Amniotic epithelial cell (primary cell): Measurements from ENCODE around the gene LHFPL6.

Experiments
- DNase-seq: peaks from one replicate; pipeline ENCODE4 v3.0.0-alpha.2; 2010; ENCODE audit warnings: low read depth

Gene LHFPL6

DNA sequence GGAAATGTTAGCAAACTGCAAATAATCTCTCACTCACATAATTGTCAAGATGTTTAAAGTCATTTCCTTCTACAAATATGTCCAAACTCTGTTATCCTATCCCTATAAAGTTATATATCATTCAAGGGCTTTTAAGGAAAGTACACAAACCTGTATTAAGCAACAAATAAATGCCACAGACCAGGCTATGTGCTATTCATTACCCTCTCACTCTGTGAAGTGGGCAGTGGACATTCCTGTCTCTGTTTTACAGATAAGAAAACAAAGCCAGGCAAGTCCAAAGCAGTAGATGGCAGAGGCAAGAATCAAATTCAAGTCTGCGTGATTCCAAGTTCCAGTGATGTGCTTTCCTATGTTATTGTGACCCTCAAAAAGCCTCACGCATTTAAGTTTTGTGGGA is 140.6 kb downstream of the LHFPL6 start:
- peak; percentile 88 for DNase-seq

DNA sequence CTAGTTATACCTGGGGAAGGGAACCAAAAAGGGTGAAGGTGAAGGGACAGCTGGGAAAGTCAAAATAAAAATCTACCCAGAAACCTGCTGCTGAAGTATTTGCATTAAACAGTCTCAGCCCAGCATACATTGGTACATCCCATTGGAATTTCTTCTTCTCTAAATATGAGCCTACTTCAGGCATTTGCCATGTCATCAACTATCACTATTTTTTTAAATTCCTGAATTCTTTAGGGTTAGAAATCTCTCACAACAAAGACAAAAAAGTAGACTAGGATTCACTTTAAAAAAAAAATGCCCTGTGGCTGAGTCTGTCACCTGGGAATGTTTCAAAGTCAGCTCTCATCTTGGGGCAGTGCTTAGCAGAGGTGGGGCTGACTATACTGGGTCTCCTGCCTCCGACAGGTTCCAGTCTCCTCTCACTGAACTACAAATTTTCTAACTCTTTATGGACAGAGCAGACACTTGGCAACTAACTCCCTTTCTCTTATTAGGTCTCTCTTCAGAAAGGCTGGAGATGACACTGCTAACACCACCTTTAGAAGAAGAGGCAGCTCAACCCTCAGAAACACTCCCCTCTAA is 141.2 kb downstream of the LHFPL6 start:
- DNase-seq, result no peak

DNA sequence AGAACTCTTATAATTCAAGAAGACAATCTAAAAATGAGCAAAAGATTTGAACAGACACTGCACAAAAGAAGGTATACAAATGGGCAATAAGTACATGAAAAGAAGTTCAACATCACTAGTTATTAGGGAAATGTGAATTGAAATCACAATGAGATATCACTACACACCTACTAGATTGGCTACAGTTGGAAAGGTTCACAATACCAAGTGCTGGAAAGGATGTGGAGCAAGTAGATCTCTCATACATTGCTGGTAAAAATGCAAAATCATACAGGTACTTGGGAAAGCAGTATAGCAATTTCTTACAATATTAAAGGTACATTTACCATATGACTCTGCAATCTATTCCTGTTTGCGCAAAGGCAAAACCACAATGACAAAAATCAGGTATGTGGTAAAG is 145.7 kb downstream of the LHFPL6 start:
- no peak for DNase-seq

- DNase-seq, result peak; percentile 79
Observed at GRCh38 chr13:39455521-39456175, 147.3 kb downstream of the LHFPL6 start.

GRCh38 chr13:39452834-39453233 is 150.2 kb downstream of the LHFPL6 start:
- no peak for DNase-seq

DNA sequence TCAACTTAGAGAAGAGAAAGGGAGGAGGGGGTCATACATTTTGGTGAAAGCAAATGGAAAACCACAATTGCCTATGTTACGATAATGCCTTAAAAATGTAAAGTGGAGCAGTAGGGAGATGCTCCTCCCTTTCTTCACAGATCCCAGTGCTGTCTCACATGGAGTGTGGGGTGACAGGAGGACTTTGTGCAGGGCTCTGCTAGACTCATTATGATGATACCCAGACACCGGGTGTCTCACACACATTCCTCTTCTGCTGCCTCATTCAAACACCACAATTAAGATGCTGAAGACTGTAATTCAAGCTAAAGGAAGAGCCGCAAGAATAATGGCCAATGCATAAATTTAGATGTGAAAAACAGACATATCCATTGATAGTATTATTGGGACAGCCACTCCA is 150.6 kb downstream of the LHFPL6 start:
- DNase-seq, result peak; percentile 69

DNA sequence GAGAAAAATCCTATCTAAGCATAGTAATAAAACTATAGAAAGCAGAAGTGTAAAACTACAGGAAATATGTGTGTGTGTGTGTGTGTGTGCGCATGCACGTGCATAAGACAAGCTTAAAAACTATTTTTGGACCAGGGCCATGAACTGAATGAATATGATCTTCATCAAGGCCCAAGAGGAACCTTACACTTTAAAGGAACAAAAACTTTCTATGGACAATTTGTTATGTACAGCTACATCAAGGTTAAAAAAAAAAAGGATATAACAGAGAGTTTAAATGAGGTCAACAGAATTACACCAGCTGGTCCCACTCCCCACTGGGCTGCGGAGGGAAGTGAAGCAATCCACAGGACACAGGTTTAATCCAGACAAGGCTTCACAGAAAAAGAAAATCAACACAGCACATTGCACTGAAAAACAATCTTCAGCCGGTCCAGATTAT is 151.1 kb downstream of the LHFPL6 start:
- DNase-seq, result peak; percentile 83

- DNase-seq, result peak; percentile 68
Observed at GRCh38 chr13:39451301-39451700, 151.7 kb downstream of the LHFPL6 start.

GRCh38 chr13:39450176-39450575 is 152.8 kb downstream of the LHFPL6 start:
- no peak for DNase-seq

- DNase-seq, result no peak
Observed at GRCh38 chr13:39448834-39449233, 154.2 kb downstream of the LHFPL6 start.

GRCh38 chr13:39446865-39447264 is 156.1 kb downstream of the LHFPL6 start:
- DNase-seq, result no peak

- DNase-seq, result no peak
Observed at GRCh38 chr13:39444866-39445265, 158.1 kb downstream of the LHFPL6 start.

GRCh38 chr13:39433651-39434050 is 169.3 kb downstream of the LHFPL6 start:
- no peak for DNase-seq

GRCh38 chr13:39432196-39432595 is 170.8 kb downstream of the LHFPL6 start:
- DNase-seq, result no peak

- peak; percentile 57 for DNase-seq
Observed at GRCh38 chr13:39422845-39423565, 180.0 kb downstream of the LHFPL6 start.

- no peak for DNase-seq
Observed at GRCh38 chr13:39419876-39420275, 183.1 kb downstream of the LHFPL6 start.

- DNase-seq, result no peak
Observed at GRCh38 chr13:39419068-39419467, 183.9 kb downstream of the LHFPL6 start.

GRCh38 chr13:39418424-39418823 is 184.6 kb downstream of the LHFPL6 start:
- DNase-seq, result no peak

DNA sequence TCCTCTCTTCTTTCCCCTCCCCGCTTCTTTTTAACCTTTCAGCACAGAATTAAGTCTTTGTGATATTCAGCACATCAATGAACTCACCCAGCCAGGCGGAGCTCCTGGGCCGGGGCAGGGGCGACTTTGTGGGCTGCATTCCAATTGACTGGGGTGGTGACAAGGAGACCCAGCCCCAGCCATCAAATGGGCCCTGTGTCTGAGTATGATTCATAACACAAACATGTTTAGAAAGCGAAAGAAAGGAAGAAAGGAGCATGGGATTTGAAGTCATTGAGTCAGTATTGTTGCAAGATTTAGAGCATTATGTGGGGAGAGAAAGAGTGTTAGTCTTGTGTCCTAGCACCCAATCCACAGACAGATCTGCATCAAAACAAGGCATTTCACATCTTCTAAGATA is 185.3 kb downstream of the LHFPL6 start:
- DNase-seq, result peak; percentile 62

- DNase-seq, result no peak
Observed at GRCh38 chr13:39417131-39417530, 185.9 kb downstream of the LHFPL6 start.

GRCh38 chr13:39415008-39415802 is 187.8 kb downstream of the LHFPL6 start:
- peak; percentile 54 for DNase-seq

GRCh38 chr13:39414339-39414738 is 188.7 kb downstream of the LHFPL6 start:
- DNase-seq, result no peak

GRCh38 chr13:39411511-39411910 is 191.5 kb downstream of the LHFPL6 start:
- DNase-seq, result no peak
